Measurements from ENCODE around the gene PRF1.

PRF1 gene

GRCh38 chr10:70576803-70577517 is 25.6 kb downstream of the PRF1 start:
- no peak for DNase-seq (ENCODE audit: low read depth)

GRCh38 chr10:70575874-70576802 is 26.4 kb downstream of the PRF1 start:
- no peak for DNase-seq (ENCODE audit: low read depth)

GRCh38 chr10:70575486-70575873 is 27.1 kb downstream of the PRF1 start:
- no peak for DNase-seq (ENCODE audit: low read depth)

GRCh38 chr10:70573599-70574506 is 28.7 kb downstream of the PRF1 start:
- no peak for DNase-seq (ENCODE audit: low read depth)

GRCh38 chr10:70571636-70572439 is 30.7 kb downstream of the PRF1 start:
- DNase-seq (ENCODE audit: low read depth), result no peak

GRCh38 chr10:70571236-70571635 is 31.3 kb downstream of the PRF1 start:
- no peak for DNase-seq (ENCODE audit: low read depth)

- DNase-seq (ENCODE audit: low read depth), result no peak
Measured at GRCh38 chr10:70568781-70569495, 33.6 kb downstream of the PRF1 start.

GRCh38 chr10:70568113-70568512 is 34.4 kb downstream of the PRF1 start:
- no peak for DNase-seq (ENCODE audit: low read depth)

GRCh38 chr10:70567603-70568002 is 34.9 kb downstream of the PRF1 start:
- DNase-seq (ENCODE audit: low read depth), result no peak

GRCh38 chr10:70566515-70567290 is 35.8 kb downstream of the PRF1 start:
- no peak for DNase-seq (ENCODE audit: low read depth)

GRCh38 chr10:70565556-70566514 is 36.7 kb downstream of the PRF1 start:
- DNase-seq (ENCODE audit: low read depth), result no peak

GRCh38 chr10:70564901-70565351 is 37.6 kb downstream of the PRF1 start:
- DNase-seq (ENCODE audit: low read depth), result no peak

- DNase-seq (ENCODE audit: low read depth), result no peak
Measured at GRCh38 chr10:70564113-70564725, 38.3 kb downstream of the PRF1 start.

GRCh38 chr10:70563230-70563629 is 39.3 kb downstream of the PRF1 start:
- DNase-seq (ENCODE audit: low read depth), result no peak

GRCh38 chr10:70562036-70562755 is 40.3 kb downstream of the PRF1 start:
- DNase-seq (ENCODE audit: low read depth), result no peak

- no peak for DNase-seq (ENCODE audit: low read depth)
Measured at GRCh38 chr10:70561558-70561957, 41.0 kb downstream of the PRF1 start.

GRCh38 chr10:70561070-70561469 is 41.5 kb downstream of the PRF1 start:
- DNase-seq (ENCODE audit: low read depth), result no peak
